Adrenal gland (tissue), 5 donors: ENCODE measurements around the gene RPL19.

ENCODE experiments used
- CTCF ChIP-seq, 6 experiments: fragments of 450-650 bp in 4 of 6; fragments of 200-600 bp in 2 of 6; sonication (generic) in 1 of 6; IDR thresholded peaks; 1 replicate in 5 of 6; 2 replicates in 1 of 6; pipeline versions ENCODE4 v1.5.1 to v1.8.0; 2016 to 2021; ENCODE audit warnings: antibody characterized with exemption in 6 of 6, mild to moderate bottlenecking in 2 of 6, moderate library complexity in 1 of 6
- POLR2A ChIP-seq, 2 donors: fragments of 450-650 bp; IDR thresholded peaks; one replicate each; pipeline ENCODE4 v1.6.1; 2017; ENCODE audit warnings: antibody characterized with exemption in 2 of 2, mild to moderate bottlenecking in 2 of 2, moderate library complexity in 1 of 2
- donor health status: DM: no; HTN: no; CAD: no.

GRCh38 chr17:39208893-39209292, 8.8 kb downstream of the RPL19 start:
- TF ChIP-seq POLR2A (IDR thresholded peaks at IDR 0.05): no peak
- TF ChIP-seq CTCF (IDR thresholded peaks at IDR 0.05): no peak
